GM21786 (cell line): ENCODE measurements around the gene CTNNB1.
"Not testable (repeated sequence)": the region's sequence is repeated elsewhere in the genome, so short reads cannot be mapped to it uniquely, and the experiment has no call there.

Experiments used
- ATAC-seq: cut with Tn5 transposase; IDR thresholded peaks from one replicate; pipeline ENCODE4 v1.9.1; 2021; ENCODE audit not compliant: unreplicated experiment

CTNNB1 gene

GRCh38 chr3:41248525-41248924 lies 49.2 kb downstream of the CTNNB1 start:
- no peak for ATAC-seq

GRCh38 chr3:41249318-41249717 lies 50.0 kb downstream of the CTNNB1 start:
- ATAC-seq, result no peak

GRCh38 chr3:41250825-41251224 lies 51.5 kb downstream of the CTNNB1 start:
- ATAC-seq, result no peak

- no peak for ATAC-seq
Observed at GRCh38 chr3:41251593-41251992, 52.3 kb downstream of the CTNNB1 start.

- no peak for ATAC-seq
Observed at GRCh38 chr3:41258239-41258800, 59.0 kb downstream of the CTNNB1 start.

GRCh38 chr3:41259449-41260062 lies 60.3 kb downstream of the CTNNB1 start:
- no peak for ATAC-seq

GRCh38 chr3:41260063-41260450 lies 60.8 kb downstream of the CTNNB1 start:
- ATAC-seq, result no peak

GRCh38 chr3:41265011-41265545 lies 65.8 kb downstream of the CTNNB1 start:
- ATAC-seq, result no peak

GRCh38 chr3:41265823-41266273 lies 66.5 kb downstream of the CTNNB1 start:
- no peak for ATAC-seq

GRCh38 chr3:41267975-41268640 lies 68.8 kb downstream of the CTNNB1 start:
- no peak for ATAC-seq

GRCh38 chr3:41272667-41273066 lies 73.4 kb downstream of the CTNNB1 start:
- ATAC-seq, result no peak

- ATAC-seq, result no peak
Observed at GRCh38 chr3:41274944-41275668, 75.8 kb downstream of the CTNNB1 start.

GRCh38 chr3:41276191-41276590 lies 76.9 kb downstream of the CTNNB1 start:
- no peak for ATAC-seq

GRCh38 chr3:41277790-41278465 lies 78.6 kb downstream of the CTNNB1 start:
- no peak for ATAC-seq

GRCh38 chr3:41284934-41285333 lies 85.6 kb downstream of the CTNNB1 start:
- not testable (repeated sequence) for ATAC-seq

GRCh38 chr3:41286305-41286704 lies 87.0 kb downstream of the CTNNB1 start:
- ATAC-seq, result no peak

- ATAC-seq, result no peak
Observed at GRCh38 chr3:41288785-41289184, 89.5 kb downstream of the CTNNB1 start.
